T1000 (cell line): ENCODE results near the gene ADGRB3.
"Not testable (repeated sequence)": the region's sequence is repeated elsewhere in the genome, so short reads cannot be mapped to it uniquely, and the experiment has no call there.

Experiments
- DNase-seq: peaks from one replicate; lab custom pipeline; 2025; ENCODE audit warnings: mixed read lengths; lab: John Stamatoyannopoulos, UW

ADGRB3 gene

GRCh38 chr6:68740828-68741500, 105.9 kb downstream of the ADGRB3 start:
- DNase-seq, result no peak

- no peak for DNase-seq
These were observed 106.7 kb downstream of the ADGRB3 start for GRCh38 chr6:68741501-68742386.

DNA sequence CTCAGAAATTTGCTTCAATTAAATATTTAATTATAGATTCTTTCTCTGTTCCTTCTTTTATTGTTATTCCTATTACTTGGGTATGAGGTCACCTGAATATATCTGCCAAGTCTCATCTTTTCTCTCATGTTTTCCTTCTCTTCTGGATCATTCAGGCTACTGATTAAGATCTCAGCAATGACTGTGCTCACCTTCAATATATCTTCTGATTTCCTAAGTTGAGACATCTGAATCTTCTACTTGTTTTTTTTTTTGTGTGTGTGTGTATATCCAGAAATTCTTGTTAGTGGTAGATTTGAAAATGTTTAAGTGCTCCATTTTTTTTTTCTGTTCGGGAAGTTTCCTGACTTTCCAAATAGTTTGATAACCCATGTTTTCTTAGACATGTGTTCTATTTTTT, 108.0 kb downstream of the ADGRB3 start:
- DNase-seq, result no peak

DNA sequence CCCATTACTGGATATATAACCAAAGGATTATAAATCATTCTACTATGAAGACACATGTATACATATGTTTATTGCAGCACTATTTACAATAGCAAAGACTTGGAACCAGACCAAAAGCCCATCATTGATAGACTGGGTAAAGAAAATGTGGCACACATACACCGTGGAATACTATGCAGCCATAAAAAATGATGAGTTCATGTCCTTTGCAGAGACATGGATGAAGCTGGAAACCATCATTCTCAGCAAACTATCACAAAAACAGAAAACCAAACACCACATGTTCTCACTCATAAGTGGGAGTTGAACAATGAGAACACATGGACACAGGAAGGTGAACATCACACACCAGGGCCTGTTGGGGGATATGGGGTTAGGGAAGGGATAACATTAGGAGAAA, 109.3 kb downstream of the ADGRB3 start:
- DNase-seq, result not testable (repeated sequence)

DNA sequence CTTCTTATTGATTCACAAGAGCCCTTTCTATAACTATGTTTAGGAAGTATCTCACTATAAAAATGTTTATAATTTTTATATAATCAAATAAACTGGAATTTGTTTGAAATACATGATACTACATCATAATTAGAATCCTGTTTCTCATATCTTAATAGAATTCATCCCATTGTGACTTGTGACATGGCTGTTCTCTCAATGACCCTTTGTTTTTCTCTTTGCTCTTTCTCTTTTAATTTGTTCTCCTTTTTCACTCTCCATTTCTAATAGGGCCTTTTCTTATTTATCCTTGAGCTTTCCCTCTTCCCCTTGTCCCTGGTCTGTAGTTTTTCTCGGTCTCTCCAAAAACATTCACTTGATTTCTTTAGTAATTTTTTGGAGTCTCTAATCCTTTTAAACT, 111.3 kb downstream of the ADGRB3 start:
- no peak for DNase-seq

GRCh38 chr6:68747110-68747790, 112.2 kb downstream of the ADGRB3 start:
- DNase-seq, result no peak

DNA sequence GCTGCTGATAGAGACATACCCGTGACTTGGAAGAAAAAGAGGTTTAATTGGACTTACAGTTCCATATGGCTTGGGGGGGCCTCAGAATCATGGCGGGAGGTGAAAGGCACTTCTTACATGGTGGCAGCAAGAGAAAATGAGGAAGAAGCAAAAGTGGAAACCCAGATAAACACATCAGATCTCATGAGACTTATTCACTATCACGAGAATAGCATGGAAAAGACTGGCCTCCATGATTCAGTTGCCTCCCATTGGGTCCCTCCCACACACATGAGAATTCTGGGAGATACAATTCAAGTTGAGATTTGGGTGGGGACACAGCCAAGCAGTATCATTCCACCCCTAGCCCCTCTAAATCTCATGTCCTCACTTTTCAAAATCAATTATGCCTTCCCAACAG, 112.8 kb downstream of the ADGRB3 start:
- DNase-seq, result not testable (repeated sequence)

DNA sequence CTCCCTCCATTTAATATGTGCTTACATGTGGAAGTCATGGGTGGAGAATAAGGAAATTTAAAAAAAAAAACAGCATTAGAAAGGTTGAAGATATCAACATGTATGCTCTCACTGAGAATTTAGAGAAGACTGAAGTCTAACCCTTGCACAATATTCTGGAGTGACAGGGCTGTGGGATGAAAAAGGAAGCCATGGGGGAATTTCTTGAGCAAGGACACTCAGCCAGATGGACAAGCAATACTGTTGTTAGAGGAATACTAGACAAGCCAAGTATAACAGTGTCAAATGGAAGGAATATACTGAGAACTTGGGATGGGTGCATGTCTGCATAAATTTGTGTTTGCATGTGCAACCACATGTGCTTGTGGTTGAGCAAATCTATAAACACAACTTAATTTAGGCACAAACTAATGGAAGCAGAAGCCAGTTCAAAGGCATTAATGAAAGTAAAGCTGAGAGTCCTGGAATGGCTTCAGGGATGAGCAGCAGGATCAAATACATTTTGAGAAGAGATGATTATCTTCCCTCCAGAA, 119.7 kb downstream of the ADGRB3 start:
- DNase-seq, result no peak

DNA sequence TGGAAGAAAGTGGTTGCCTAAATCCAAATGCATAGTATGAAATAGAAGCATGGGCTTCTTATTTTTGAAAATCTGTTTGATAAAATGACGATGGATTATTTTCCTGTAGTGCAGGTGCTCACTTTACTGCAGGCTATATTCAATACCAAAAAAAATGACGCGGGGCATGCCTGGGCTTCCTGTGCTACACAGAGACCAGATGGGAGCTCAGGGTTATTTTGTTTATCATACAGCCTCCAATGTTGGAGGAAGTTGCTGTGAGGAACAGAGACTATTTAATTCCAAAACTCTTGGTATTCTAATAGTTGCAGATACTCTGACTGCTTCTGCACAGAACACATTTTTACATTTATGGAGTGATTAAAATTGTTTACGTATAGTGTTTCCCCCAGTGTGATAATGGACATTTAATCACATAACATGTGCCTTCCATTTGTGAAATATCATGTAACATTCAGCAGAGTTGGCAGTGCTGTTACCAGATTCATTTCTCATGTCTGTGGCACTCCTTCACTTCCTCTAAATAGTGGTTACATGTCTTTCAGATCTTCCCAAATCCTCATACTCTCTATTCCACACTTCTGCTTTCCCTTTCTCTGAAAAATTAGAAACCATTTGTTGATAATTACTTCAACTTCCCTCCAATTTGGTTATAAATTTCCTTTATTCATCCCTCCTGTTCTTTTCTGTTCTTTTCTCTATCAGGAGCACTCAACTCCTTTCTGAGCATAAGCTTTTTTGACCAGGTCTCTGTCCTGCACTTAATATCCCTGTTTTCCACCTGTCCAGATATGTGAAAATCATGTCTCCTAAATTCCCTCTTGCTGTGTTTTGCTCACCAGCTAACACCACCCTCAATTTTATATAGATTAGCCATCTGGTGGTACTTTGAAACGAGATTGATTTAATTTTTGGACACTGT, 121.6 kb downstream of the ADGRB3 start:
- no peak for DNase-seq

DNA sequence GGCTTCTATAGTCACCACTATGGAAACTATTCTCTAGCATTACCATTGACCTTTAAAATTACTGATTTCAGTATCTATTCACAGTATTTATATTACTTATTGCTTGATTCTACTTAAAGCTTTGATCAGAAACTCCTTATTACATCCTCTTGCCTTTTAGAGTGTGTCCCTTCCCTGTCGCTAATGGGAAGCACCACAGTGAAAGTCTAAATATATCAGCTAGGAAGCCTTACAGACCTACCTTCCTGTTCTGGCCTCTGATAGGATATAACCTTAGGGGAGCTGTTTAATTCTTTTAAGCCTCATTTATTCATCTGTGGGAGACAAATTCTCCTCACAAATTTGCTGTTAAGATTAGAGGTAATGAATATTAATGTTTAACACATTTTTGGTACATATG, 122.7 kb downstream of the ADGRB3 start:
- no peak for DNase-seq

DNA sequence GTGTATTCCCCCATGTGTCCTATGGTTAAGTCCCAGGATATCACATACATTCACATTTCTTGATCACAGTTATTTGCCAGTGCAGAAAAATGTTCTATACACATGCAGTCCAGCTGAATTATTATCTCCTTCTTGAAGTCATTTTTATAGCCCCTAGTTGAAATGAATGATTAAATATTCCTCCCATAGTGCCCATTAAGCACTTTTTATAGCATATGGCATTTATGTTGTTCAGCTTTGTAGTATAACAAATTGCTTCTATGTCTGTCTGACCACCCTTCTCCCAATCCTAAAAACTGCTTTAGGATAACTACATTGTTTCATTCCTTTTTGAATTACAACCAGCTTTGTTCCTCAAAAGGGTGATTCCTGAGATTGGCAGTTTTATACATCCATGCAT, 123.5 kb downstream of the ADGRB3 start:
- DNase-seq, result no peak

DNA sequence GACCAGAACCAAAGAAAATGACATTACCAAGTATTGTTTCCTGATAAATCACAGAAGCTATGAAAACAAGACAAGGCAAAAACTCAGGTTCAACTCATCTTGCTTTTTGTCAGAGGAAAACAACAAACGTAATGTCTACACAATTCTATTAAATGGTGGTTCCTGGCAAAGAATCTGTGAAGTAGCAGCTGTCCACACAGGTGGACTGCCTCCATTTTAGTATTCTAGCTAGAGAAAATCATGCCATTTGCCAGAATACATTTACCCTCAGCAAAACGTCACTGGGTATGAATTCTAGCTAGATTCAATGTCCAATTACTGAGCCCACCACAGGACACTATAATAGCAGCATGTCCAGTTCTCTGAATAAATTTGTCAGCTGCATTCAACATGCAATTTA, 125.4 kb downstream of the ADGRB3 start:
- DNase-seq, result no peak

DNA sequence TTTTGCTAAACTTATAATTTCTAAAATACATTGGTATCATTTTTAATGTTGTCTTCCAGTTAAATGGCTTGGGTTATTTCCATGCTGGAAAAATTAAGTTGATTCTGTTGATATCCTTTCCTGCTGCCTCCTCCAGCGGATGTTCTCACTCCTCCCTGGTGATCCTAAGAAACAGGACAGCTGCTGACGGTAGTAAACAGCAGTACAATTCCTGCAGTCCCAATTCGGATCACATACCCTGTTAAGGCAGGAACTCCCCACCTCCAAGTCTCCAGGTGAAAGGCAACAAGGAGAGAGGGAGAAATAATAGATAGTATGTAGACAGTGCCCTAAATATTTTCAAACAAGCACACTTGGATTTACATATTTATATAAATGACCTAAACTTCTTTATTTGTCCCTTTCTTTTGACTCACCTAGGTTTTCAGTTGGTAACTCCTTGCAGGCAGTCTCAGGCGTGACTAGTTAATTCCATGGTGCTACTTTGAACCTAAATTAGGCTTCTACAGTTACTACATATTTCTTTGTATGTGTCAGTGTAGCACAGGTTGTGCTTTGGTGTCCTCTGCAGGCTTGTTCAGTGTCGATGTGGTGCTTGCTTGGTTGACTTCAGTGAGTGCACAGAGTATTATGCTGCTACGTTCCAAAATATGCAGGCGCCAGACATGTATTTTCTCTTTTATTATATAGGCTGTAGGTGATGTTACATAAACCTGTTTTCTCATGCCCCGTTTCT, 126.0 kb downstream of the ADGRB3 start:
- DNase-seq, result no peak

DNA sequence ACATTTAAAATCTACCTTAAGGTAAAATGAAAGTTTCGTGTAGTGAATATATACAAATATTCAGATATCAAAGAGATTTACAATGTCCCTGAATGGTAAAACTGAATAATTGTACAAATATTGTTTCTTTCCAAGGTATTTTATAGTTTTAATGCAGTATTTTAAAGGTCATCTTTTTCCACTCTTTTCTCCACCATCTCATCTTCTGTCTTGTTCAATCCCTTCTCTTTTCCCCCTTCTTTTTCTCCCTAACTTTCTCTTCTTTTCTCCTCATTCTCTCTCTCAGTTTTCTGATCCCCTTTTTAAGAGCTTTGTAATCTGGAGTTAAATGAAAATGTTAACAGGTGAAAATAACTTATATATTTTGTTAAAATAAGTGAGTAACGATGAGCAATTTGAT, 126.9 kb downstream of the ADGRB3 start:
- DNase-seq, result no peak

- no peak for DNase-seq
These were observed 136.3 kb downstream of the ADGRB3 start for GRCh38 chr6:68771426-68771825.

DNA sequence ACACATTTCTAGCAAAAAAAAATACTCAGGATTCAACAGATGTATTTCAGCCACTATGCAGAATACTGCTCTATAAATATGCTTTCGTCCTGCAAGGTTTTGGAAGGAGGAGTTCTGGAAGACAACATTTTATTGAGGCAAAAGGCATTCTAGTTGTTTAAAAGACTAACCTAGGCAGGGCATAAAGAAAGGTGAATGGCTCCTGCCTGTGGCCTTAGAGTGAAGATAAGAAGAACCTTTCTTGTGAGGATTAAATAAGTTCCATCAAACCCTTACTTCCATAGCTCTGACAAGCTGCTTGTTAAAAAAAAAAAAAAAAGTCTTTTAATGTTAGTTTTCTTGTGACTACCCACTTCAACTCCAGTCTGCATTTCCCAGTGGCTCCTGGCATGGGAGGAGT, 139.8 kb downstream of the ADGRB3 start:
- DNase-seq, result no peak

DNA sequence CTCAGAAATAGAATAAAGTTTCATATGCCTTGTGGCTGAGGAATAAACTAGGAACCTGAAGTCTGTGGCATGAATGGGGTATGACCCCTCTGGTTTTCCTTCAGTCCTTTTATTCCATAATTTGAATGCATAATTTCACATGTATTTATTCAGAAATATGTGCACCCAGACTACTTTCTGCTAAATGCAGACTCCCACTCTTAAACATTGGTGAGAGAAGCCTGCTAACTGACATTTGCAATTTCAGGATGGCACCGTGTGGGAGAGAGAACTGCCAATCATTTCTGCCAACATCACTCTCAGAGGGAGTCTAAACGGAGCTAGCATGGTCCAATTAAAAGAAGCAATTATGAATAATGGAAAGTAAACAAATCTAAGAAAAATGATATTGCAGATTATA, 141.3 kb downstream of the ADGRB3 start:
- DNase-seq, result no peak

DNA sequence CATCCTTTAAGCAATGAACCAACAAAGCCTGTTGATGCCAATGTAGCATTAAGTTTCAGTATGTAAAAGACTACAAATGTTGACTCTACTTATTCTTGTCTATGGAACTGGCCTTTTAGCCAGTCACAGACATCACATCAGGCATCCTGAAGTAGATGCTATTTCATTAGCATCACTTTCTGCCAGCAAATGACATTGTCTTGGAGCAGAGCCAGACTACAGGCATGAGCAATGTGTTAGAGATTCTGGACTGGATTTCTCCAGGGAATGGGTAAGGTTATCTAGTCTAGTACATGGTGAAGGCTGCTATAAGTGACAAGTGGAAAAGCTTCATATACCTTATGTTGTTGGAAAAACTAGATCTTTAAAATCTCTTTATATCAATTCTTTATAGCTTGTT, 142.9 kb downstream of the ADGRB3 start:
- peak; percentile 2 for DNase-seq

GRCh38 chr6:68778356-68779020, 143.4 kb downstream of the ADGRB3 start:
- DNase-seq, result no peak

GRCh38 chr6:68779366-68779765, 144.3 kb downstream of the ADGRB3 start:
- DNase-seq, result no peak
